NCI-H526 (cell line): Measurements from ENCODE around the gene PTPN7.
"Not testable (repeated sequence)": the region's sequence is repeated elsewhere in the genome, so short reads cannot be mapped to it uniquely, and the experiment has no call there.

ENCODE experiments used
- DNase-seq, 2 experiments: peaks; one replicate each; lab custom pipeline; 2025; lab: John Stamatoyannopoulos, UW

PTPN7 gene

GRCh38 chr1:202160377-202160940 lies at the start of gene PTPN7:
Gene PTPN7, minus strand, starts transcription at chr1:202160602. Its CDS starts 1,200 bp downstream, at chr1:202159402.
- DNase-seq: peak in 1 of 2 experiments; percentile 26

DNA sequence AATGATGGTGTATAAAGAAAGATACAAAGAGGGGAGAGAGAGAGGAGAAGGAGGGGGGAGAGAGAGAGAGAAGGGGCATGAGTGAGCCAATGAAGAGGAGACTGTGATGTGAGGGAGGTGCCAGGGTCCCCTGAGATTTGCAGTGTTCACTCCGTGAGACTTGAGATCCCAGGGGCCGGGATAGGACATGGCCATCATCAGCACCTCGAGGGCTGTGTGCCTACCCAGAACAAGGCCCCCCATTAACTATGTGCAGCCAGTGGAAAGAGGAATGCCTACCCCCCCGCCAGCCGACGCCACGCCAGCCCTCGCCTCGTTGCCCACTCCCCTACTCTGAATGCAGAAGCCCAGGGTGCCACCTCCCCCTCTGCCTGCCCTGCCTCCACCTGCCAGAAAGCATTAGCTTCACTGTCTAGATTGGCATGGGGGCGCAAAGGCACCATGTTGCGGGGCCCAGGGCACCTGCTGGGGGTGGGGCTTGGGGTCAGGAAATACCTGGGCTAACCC lies 48.0 kb upstream of the PTPN7 start:
- DNase-seq: no peak

GRCh38 chr1:202207292-202207691 lies 46.9 kb upstream of the PTPN7 start:
- no peak for DNase-seq

- DNase-seq: no peak
These were observed 45.3 kb upstream of the PTPN7 start for GRCh38 chr1:202205523-202206190.

- DNase-seq: no peak
These were observed 43.7 kb upstream of the PTPN7 start for GRCh38 chr1:202204065-202204464.

- no peak for DNase-seq
These were observed 43.0 kb upstream of the PTPN7 start for GRCh38 chr1:202203238-202204039.

DNA sequence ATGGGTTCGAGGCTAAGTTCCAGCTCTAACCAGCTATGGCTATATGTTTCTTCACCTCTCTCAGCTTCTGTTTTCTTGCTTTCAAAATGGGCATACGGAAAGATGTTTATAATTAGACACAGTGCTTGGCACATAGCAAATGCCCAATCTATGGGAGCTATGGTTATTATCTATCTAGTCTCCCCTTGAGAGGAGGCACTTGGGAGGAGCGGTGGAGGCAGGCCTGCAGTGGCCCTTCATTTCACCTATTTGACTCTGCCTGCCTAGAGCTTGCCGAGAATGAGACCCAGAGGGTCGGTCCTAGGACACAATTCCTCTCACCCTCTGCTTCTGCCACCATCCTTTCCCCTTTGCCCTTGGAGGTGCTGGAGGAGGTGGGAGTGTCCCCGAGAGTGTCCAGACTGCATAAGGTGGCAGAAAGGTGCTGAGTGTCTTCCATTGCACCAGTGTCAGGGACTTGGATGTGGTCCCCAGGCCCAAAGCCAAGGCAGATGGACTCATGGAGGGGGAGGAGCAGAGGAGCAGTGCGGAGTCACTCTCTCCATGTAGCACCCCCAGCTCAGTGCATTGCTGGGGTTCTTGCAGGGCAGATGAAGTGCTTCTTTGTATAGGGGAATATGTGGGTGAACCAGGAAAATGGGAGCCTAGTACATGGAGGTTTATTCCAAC lies 42.2 kb upstream of the PTPN7 start:
- DNase-seq: no peak

- no peak for DNase-seq
These were observed 41.6 kb upstream of the PTPN7 start for GRCh38 chr1:202201971-202202370.

DNA sequence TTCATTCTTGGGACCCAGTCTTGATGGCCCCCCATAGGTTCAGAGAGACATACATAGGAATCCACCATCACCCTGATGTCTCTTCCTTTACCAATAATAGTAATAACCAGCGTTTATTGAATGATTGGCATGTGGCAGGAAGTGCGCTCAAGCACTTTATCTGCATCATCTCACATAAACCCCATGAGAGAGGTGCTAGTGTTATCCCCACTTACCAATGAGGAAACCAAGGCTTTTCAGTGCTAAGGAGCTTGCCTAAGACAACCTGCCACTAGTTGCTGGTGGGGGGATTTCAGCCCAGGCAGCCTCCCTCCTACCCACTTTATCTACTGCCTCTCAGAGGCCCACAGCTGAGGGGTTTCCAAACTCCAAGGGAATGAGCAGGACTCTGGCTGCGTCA lies 40.9 kb upstream of the PTPN7 start:
- no peak for DNase-seq

DNA sequence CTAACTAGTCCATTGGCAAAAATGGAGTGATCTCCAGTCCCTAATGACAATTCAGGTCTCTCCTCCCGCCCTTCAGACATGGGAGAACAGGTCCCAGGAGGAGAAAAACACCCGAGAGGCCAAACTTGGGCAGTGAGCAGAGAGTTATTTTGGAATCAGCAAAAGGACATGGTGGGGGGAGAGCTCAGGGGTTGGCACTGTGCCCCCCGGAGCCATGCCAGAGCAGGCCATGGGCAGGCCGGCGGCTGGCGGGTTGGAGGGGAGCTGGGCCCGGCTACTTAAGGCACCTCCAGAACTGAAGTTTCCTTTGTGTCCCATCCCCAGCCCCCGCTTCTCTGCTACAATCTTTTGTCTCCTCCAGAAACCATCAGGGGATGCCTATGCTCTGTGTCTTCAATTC lies 40.3 kb upstream of the PTPN7 start:
- DNase-seq: no peak

- no peak for DNase-seq
These were observed 39.7 kb upstream of the PTPN7 start for GRCh38 chr1:202200112-202200548.

GRCh38 chr1:202199040-202199889 lies 38.9 kb upstream of the PTPN7 start:
- no peak for DNase-seq

GRCh38 chr1:202198366-202198724 lies 37.9 kb upstream of the PTPN7 start:
- no peak for DNase-seq

- no peak for DNase-seq
These were observed 37.4 kb upstream of the PTPN7 start for GRCh38 chr1:202197653-202198365.

GRCh38 chr1:202194328-202194648 lies 33.9 kb upstream of the PTPN7 start:
- no peak for DNase-seq

DNA sequence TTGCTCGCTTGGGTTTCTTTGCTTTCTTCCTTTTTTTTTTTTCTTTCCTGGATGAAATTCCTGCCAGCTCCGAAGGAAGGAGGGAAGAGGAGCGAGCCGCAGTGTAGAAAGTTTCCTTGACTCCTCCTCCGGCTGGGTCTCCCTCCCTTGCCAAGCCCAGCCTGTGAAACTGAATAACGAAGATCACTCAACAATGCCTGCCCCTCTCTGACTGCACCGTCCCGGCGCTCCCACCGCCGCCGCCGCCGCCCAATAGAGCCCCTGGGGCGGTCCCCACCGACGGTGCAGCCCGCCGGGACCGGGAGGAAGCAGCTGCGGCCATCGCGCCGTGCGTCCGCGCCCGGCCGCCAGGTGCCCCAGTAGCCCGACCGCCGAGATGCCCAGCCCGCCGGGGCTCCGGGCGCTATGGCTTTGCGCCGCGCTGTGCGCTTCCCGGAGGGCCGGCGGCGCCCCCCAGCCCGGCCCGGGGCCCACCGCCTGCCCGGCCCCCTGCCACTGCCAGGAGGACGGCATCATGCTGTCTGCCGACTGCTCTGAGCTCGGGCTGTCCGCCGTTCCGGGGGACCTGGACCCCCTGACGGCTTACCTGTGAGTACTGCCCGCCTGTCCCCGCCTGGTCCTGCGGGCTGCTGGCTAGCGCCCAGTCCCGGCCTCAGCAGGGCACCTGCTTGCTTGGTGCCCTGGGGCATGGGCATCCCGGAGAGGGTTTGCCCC lies 33.4 kb upstream of the PTPN7 start, which contains the start of gene LGR6:
Gene LGR6 (plus strand): TSS at position 186 of the 714 bp plus-strand sequence. CDS start 191 bp downstream, at position 377.
- peak in 1 of 2 experiments; percentile 30 for DNase-seq

DNA sequence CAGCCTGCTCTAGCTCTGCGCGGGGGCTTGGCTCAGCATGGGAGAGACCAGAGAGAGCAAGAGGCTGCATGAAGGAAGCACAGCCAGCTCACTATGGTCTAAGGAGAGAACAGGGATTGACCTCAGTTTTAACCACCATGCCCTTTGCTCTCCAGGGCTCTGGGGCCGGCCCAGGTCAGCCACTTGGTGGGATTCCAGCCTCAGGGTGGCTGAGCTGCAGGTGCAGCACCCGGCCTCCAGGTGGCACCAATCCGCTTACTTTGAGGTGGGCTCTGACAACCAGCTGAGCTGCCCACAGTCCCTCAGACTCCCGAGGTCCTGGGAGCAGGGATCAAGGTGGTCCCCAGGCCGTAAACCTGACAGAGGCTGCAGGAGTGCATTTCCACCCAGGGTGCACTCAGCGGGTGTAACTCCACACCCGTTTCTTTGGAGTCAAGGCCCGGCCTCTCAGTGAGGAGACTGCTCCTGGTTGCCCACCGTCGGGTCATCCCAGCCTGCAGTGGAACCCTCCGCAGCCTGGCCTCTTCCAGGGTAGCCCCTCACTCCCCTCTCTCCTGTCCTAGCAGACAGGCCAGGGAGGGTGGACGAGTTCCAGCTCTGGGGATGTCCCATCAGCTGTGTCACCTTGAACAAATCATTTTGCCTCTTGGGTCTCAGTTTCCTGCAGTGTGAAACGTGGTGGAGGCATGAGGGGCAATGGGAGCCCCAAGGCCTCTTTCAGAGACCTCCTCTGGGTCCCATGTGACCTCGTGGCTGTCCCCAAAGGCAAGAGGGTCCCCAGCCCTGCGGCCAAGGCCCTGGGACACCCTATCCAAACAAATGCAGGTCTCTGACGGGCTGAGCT lies 32.6 kb upstream of the PTPN7 start:
- peak in 1 of 2 experiments; percentile 70 for DNase-seq

DNA sequence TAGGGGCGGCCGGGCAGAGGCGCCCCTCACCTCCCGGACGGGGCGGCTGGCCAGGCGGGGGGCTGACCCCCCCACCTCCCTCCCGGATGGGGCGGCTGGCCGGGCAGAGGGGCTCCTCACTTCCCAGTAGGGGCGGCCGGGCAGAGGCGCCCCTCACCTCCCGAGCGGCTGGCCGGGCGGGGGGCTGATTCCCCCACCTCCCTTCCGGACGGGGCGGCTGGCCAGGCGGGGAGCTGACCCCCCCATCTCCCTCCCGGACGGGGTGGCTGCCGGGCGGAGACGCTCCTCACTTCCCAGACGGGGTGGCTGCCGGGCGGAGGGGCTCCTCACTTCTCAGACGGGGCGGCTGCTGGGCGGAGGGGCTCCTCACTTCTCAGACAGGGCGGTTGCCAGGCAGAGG lies 31.0 kb upstream of the PTPN7 start:
- not testable (repeated sequence) for DNase-seq
